ENCODE measurements around the gene SHROOM1. TPM values are rescaled to one million over a fixed set of nuclear protein-coding genes. Genes with fewer than 3 reads are reported as not detected.

The SHROOM1 gene
- total and polyA plus RNA-seq, 10 donors, result 1.1 to 26.1 (median 3.1) TPM

DNA sequence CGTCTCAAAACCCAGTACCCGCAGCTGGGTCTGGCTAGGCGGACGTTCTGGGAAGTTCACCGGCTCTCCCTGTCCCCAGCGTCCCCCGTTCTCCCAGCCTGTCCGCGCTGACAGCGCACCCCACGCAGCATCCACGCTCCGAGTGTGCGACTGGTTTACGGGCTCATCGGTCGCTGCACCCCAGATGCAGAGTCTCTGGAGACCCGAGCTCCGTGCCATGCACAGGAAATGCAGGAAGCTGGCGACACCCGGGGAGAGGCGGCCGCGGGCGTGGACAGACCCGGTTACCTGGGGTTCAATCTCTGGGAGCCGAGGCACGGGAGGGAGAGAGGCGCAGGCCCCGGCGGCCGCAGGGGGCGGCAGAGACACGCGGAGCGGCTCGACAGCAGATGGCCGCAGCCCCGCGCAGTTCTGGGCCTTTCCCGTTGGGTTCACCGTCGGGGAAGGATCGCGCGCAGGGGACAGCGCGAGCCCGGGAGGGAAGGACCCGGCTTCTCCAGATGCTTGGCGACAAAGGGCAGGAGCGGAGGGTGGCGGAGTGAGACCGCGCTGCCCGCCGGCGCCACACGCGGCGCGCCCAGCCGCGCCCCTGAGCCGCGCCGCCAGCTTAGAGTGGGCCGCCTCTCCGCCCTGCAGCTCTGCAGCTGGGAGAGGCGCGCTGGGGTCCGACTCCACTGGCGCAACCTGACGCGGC is 558 bp downstream of the SHROOM1 start:
- intact Hi-C loops (cut with DNase I; ENCODE audit: low total_unique reads), result no loop called here
- 3 to 13% (median 4%) methylated on average over 27 to 75 of the region's 75 CpGs for WGBS, 5 donors
- TF ChIP-seq POLR2A (IDR thresholded peaks at IDR 0.05) (no peak), POLR2AphosphoS5 (IDR thresholded peaks at IDR 0.05) (peak; percentile 30 to 68 (median 54))
- TF ChIP-seq, protein P1, sequence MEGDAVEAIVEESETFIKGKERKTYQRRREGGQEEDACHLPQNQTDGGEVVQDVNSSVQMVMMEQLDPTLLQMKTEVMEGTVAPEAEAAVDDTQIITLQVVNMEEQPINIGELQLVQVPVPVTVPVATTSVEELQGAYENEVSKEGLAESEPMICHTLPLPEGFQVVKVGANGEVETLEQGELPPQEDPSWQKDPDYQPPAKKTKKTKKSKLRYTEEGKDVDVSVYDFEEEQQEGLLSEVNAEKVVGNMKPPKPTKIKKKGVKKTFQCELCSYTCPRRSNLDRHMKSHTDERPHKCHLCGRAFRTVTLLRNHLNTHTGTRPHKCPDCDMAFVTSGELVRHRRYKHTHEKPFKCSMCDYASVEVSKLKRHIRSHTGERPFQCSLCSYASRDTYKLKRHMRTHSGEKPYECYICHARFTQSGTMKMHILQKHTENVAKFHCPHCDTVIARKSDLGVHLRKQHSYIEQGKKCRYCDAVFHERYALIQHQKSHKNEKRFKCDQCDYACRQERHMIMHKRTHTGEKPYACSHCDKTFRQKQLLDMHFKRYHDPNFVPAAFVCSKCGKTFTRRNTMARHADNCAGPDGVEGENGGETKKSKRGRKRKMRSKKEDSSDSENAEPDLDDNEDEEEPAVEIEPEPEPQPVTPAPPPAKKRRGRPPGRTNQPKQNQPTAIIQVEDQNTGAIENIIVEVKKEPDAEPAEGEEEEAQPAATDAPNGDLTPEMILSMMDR (IDR thresholded peaks at IDR 0.05 in 8 of 11, conservative IDR thresholded peaks at IDR 0.05 in 3 of 11), result peak; percentile 57 to 94 (median 88)
- no peaks in the 10 kb centered on the region for H3K9me3 ChIP-seq
- peak; percentile 93 for DNase-seq
- H3K36me3 ChIP-seq, result no peaks in the 10 kb centered on the region
- H3K27ac ChIP-seq, result peak overlapping the region in 6 of 8 donors; percentile 46 to 81 (median 57)
- H3K4me3 ChIP-seq, result peak overlapping the region; percentile 58 to 93 (median 72)
- peaks cover 4 to 40% (median 34%) of the 10 kb centered on the region in 6 donors for H3K4me1 ChIP-seq
- peaks cover 0 to 69% (median 34%) of the 10 kb centered on the region in 7 donors for H3K27me3 ChIP-seq (replicated peaks in 1 of 7)

DNA sequence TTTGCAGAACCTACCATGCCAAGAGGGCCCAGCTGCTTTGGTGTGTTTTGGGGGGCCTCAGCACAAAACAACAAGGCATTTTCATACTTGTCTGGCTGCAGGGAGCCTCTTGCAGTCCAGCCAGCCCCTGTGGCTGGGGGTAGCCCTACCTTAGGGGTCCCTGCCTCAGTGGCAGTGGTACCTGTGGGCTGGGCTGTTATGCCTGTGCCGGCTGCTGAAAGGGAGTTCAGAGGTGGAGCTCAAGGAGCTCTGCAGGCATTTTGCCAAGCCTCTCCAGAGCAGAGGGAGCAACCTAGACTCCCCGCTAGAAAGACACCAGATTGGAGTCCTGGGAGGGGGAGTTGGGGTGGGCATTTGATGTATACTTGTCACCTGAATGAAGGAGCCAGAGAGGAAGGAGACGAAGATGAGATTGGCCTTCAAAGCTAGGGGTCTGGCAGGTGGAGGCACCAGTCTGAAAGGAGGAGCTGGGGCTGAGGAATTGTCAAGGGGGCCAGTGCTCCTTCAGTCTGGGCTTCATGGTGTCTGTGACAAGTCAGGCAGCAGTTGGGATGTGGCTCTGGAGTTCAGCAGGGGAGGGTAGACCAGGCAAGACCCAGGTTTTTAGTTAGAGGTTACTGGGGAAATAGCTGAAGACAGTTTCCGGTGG is 1.5 kb downstream of the SHROOM1 start:
- Histone ChIP-seq H3K4me1 (peaks cover 4 to 42% (median 34%) of the 10 kb centered on the region in 6 donors), H3K36me3 (no peaks in the 10 kb centered on the region), H3K4me3 (peak overlapping the region in 1 of 8 donors; percentile 93), H3K27me3 (replicated peaks in 1 of 7) (peaks cover 0 to 78% (median 42%) of the 10 kb centered on the region in 7 donors), H3K9me3 (no peaks in the 10 kb centered on the region), H3K27ac (no peak overlapping the region)
- no peak for DNase-seq
- intact Hi-C loops (cut with DNase I; ENCODE audit: low total_unique reads), result no loop called here
- WGBS, 5 donors, result 67 to 81% (median 76%) methylated on average over 4 of the region's 4 CpGs
- no peak for TF ChIP-seq POLR2AphosphoS5 (IDR thresholded peaks at IDR 0.05)
- TF ChIP-seq, protein P1 (IDR thresholded peaks at IDR 0.05 in 8 of 11, conservative IDR thresholded peaks at IDR 0.05 in 3 of 11), result no peak
- TF ChIP-seq POLR2A (IDR thresholded peaks at IDR 0.05), result no peak

DNA sequence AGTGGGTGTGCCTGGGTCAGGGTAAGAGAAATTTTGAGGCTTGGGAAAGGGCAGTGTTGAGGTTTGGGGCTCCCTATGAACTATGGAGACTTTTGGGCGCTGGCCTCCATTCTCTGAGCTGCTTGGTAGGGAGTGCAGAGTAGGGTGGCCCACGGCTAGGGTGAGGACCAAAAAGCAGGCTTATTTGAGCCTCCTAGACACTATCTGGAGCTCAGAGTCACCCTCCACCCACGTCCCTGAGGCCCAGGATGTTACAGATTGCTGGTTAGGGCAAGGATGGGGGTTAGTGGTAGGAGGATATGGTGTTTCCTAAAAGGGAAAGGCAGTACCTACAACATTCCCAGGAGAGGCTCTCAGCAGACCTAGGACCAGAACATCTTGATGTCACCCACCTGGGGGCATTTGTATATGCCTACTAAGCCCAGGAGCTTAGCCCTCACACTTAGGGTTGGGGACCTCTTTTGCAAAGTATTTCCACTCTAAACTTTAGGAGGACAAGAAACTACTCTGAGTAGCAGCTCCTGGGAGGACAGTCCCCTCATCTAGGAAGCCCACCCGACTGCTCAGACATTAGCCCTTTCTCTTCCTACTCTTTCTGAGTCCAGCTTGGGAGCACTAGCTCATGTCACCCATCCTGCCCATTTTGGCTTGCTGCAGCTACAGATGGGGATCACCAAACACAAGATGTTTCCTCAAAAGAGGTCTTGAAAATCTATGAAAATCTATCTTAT is 2.3 kb downstream of the SHROOM1 start:
- TF ChIP-seq, protein P1 (IDR thresholded peaks at IDR 0.05 in 8 of 11, conservative IDR thresholded peaks at IDR 0.05 in 3 of 11), result no peak
- TF ChIP-seq POLR2A (IDR thresholded peaks at IDR 0.05), result no peak
- no peak for TF ChIP-seq POLR2AphosphoS5 (IDR thresholded peaks at IDR 0.05)
- H3K27ac ChIP-seq, result no peak overlapping the region
- peaks cover 0 to 86% (median 43%) of the 10 kb centered on the region in 7 donors for H3K27me3 ChIP-seq (replicated peaks in 1 of 7)
- H3K4me3 ChIP-seq, result no peak overlapping the region
- no peaks in the 10 kb centered on the region for H3K36me3 ChIP-seq
- no peak for DNase-seq
- intact Hi-C loops (cut with DNase I; ENCODE audit: low total_unique reads), result no loop called here
- peaks cover 4 to 48% (median 37%) of the 10 kb centered on the region in 6 donors for H3K4me1 ChIP-seq
- H3K9me3 ChIP-seq, result no peaks in the 10 kb centered on the region
- 79 to 94% (median 85%) methylated on average over 4 of the region's 4 CpGs for WGBS, 5 donors
